ENCODE results near the gene COPA.

The COPA gene

DNA sequence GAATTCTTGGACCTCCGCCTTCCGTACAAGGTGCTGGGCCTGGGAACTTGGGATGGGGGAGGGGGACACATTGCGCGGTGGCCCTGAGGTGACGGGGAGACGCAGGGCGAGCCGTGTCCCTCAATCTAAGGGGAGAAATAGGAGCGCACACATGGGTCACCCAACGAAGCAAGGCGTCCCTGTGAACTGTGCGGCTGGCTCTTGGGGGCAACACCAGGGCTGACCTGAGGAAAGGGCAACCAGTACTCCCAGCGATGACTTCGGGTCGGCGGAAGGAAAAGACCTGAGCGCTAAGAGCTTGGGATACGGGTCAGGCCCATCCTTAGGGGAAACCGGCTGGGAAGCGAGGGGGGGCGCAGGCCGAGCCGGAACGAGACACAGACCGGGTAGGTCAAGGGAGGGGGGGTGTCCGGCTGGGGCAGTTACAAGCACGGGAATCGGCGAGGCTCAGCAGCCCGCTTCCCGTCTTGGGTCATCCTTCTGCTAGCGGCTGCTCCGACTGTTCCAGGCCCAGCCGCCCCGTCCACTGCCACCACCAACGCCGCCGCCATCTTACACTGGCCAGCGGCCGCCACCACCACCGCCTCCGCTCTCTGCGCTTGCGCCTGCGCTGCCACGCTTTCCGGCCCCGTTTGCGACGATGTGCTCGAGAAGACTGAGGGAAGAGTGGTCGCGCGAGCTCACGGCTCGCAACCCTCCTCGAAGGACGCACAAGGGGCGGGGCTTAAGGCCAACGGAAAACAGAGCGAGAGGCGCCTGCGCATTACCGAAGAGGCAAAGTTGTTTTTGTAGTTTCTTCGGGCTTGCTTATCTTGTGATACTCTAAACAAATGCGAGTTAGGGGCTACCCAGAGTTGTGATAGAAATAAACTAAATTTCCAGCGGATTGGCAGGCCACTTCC lies 80.9 kb downstream of the COPA start, which contains the start of gene DCAF8:
Gene DCAF8 (minus strand): TSS at position 657 of the 902 bp plus-strand sequence. CDS start 18,541 bp downstream, outside the sequence.
- DNase-seq: peak; percentile 99

DNA sequence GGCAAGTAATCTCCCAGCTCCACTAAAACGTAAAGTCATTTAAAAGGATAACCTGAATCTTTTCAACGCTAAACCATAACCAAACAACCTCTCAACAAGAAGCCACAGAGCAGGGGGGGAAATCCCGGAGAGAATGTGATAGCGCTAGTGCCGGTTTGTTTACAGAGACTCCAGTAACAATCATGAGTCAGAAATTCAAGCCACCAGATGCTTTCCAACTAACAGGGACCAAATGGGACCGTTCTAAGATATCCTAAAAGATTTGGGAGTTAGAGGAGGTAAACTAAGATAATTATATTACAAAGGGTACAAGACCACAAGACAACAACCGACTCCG lies 81.5 kb downstream of the COPA start:
- DNase-seq: peak; percentile 81

DNA sequence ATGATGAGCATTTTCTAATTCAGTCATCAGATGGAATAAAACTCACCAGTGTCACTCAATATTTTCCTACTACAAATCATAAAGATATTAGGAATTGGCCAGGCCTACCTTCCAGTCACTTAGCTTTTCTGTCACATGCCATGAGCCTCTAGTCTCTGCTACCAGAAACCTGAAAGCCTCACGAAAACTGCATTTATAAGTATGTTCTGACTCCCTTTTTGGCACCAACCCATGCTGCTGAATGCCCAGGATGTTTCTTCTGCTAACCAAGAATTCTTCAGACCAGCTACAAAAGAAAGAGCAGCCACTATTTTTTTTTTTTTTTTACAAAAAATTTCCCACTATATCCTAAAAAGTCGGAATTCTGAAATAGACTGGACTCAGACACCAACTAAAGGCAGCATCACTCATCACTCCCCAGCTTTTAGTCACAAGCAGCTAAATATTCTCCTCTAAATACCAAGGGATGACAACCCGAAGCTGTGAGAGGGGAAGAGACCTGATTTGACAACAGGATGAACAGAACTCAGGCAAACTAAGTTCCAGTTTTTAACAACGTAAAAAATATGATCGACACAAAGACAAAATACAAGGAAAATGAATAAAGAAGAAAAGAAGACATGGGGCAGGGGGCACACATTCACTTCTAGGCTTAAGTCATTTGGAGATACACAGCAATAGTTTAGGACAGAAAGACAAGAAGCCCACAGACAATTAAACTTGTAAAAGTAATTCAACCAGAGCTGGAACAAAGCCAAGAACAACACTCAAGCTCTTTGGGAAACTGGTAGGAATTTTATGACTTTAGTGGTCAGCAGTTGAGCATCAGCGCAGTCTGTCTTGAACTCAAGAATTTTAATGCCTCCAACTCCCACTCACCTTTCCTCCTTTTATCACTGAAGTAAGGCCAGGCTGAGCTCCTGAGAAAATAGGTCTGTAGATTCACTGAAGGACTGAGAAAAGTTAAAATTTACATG lies 82.4 kb downstream of the COPA start:
- no peak for DNase-seq

DNA sequence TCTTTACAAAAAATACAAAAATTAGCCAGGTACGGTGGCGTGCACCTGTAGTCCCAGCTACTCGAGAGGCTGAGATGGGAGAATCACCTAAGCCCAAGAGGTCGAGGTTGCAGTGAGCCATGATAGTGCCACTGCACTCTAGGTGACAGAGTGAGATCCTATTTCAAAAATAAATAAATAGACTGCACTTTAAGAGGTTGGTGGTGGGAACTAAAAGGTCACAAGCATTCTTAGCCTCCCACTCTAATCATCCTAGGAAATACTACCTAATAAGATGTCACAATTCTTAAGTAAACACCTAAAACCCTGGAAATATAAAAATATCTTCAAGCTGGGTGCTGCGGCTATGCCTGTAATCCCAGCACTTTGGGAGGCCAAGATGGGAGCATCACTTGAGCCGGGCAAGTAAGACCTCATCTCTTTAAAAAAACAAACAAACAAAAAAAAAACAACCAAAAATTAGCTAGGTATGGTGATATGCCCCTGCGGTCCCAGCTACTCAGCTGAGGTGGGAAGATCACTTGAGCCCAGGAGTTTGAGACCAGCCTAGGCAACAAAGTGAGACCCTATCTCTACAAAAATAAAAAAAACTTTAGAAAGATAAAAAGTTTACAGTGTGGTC lies 84.8 kb downstream of the COPA start:
- DNase-seq: no peak

DNA sequence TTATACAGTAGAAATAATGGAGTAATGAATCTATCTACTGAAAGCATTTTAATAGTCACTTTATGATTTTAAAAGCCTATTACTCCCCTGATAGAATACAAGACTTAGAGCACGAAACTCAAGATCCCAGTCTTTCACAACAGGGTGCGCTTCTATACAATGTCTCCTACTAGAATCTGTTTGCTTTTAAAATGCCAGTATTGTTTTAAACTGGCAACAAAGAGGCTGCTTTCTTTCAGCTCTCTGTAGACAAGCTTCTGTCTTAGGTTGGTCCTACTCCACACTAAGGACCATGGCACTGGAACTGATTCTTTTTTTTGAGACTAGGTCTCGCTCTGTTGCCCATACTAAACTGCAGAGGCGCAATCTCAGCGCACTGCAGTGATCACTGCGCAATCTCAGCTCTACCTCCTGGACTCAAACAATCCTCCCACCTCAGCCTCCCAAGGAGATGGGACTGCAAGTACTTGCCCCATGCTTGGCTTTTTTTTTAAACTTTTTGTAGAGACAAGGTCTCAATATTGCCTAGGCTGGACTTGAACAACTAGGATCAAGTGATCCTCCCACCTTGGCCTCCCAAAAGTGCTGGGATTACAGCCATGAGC lies 85.5 kb downstream of the COPA start:
- DNase-seq: no peak

DNA sequence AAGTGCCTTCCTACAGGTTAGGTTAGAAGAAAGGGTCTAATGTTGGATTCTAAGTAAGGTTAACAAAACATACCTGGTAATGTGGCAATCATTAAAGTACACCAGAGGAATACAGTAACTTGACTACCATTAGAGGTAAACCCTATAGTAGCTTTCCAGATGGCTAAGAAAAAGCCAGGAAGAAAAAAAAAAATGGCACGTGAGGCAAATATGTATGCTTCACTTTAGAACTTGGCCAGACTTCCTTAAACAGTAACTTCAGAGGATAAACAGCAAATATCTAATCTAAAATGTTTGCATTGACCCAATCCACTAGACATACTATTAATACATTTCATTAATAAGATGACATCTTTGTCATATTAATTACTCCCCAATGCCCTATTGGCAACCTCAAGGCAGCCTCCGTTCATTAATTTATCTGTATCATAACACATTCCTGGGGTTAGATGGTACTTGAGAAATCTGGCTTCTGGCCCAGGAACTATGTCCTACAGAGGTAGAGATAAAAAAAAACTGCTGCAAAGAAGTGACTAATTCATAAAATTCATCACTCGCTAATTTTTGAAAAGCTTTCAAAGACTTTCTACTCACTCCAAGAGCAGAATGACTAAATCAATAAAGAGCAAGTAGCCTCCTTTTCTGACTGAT lies 86.5 kb downstream of the COPA start:
- no peak for DNase-seq

DNA sequence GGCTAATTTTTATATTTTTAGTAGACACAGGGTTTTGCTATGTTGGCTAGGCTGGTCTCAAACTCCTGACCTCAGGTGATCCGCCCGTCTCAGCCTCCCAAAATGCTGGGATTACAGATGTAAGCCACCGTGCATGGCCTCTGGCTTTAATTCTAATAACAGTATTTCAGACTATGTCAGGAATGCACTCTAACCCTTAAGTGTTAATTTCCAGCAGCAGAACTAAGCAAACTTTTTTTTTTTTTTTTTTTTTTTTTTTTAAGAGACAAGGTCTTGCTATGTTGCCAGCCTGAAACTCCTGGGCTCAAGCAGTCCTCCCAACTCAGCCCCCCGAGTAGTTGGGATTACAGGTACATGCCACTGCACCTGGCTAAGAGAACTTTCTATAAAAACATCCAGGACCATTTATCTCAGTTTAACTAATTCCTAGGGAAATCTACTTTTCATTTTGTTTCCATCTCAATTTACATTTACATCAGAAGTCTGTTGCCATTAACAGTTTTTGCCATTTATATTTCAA lies 87.2 kb downstream of the COPA start:
- DNase-seq: no peak

DNA sequence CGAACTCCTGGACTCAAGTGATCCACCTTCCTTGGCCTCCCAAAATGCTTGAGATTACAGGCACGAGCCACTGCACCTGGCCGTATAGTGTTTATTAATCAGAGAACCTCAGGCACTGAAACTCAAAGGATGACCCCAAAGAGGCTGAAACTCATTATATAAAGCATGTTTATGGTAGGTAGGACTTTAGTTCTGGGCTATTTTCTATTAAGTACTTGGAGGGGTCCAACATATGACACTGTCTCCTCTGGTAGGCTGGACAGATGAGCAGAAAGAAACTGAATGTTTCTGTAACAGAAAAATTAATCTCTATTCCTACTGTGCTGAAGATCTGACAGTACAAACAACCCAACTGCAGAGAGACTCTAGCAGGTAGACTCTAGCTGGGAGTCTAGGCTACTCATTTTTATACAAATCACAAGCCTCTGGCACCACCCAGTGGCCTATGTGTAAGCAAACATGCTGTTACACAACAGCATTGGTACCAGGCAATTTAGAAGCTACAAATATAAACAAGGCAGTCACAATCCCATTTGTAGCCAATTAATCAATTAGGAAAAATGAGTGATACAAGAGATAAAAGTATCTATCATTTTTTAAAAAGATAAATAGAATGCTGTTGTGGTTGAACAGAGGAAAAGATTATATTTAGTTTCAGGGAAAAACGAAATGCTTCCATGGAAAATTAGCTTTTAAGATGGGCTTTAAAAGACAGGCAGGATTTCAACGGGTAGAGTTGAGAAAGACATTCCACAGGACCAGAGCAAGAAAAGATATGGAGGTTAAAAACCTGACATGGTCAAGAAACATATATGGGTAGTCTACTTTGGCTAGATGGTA lies 91.1 kb downstream of the COPA start:
- DNase-seq: peak; percentile 49

DNA sequence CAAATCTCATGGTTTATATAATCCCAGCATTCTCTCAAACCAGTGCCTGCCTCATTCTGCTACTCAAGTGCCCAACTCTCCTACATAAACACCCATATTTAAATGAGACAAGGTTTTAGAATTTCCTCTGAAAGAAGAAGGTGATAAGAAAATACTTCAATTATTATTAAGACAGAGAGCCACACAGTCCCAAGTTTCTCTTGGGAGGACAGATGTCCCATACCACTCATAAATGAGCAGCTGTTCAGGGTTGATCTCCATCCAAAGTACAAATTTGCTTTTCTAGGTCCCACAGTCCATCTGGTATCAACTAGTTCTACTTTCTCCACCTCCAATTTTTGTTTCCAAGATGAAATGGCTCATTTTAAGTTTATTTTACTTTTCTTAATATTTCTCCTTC lies 92.0 kb downstream of the COPA start:
- no peak for DNase-seq

DNA sequence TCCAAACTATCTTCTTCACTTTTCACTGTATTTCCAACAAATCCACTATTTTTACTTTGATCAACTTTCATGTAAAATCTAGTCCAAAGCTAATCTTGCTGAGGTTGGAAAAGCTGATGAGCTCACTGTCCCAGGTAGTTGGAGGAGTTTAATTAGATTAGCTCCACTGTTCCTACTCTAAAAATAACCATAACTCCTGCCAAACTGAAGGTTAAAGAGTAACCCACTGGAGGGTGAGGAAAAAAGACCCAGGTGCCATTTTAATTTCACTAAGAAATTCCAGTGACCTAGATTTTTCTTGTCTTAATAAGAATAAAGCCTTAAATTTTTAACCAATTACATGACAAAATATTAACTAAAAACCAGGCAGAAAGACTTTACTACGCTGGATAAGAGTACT lies 96.0 kb downstream of the COPA start:
- DNase-seq: no peak

DNA sequence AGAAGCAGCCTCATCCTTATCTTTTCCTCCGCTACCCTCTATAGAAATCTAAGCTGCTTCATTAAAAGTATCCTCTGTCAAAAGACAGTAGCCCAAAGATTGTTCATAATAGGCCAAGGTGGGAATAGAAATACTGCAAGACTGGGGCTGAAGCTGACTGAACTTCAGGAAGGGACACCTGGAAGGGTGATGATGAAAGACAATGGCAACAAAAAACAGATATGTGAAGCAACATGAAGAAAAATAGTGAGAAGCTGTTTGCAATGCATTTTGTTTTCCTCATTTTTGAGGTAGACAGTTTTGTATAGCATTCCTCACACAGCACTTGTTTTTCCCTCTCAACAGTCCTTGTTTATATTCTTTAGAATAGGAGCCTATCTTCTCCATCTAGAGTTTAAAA lies 97.6 kb downstream of the COPA start:
- DNase-seq: no peak

DNA sequence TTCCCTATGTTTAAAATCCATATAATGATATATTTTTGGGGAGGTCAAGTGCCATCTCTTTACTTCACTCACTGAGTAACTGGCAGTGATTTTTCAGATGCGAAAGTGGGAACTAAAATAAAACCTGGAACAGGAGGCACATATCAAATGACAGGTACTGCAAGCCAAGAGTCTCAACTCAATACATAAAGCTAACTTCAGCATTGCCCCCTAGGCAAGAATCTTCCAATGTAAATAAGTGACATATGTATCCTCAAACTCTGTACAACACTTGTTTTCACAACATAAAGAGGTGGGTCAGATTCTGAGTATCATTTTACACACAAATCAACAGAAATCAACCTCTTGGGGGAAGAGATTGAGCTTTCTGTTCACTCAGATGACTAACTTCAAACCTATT lies 98.8 kb downstream of the COPA start:
- no peak for DNase-seq

DNA sequence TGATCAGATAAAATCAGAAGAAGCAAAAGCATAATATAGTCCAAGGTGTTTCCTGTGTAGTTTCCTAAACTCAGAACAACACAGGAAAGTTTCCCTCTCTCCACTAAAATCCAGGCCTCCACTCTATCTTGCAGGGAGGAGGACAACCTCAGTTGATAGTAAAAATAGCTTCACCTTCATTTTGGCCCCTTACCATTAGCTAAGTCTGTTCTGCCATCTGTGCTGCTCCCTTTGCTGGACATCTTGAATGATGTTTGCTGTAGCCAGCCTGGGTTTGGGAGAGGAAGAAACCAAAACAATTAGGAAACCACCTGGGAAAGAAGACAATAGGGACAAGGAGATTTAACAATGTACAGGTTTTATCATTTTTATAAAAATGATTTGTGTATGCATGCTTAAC lies 99.3 kb downstream of the COPA start:
- DNase-seq: no peak

DNA sequence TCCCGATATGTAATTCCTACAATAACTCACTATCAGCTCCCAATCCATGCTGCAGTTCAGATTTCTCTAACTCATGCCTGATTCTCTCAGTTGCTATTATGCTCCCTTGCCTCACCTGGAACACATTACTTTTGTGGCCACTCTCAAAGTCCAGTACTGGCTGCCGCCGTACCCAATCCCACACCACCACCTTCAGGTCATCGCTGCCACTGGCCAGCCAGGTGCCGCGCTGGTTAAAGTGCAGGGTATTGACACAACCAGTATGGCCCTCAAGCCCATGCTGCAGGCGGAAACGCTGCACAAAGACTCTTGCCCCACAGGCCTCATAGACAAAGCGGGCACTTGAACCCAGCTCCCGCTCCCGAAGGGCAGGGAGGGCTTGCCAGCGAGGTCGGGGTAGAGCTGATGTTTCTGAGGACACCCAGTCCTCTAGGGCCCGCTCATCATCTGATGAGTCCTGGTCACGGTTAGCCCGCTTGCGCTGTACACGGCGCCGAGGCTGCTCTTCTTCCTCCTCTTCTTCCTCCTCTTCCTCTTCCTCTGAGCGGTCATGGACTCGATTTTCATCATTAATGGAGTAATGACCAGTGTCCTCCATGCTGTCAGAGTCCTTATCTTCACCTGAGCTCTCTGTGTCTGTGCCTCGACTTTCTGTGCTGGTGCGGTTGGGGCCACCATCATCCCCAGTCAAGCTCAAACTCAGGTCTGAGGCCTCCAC lies 103.3 kb downstream of the COPA start:
- no peak for DNase-seq

Data from activated naive CD4-positive, alpha-beta T cell treated with Interleukin-2 at 50 U/mL for 16 hours (primary cell).